Measurements from ENCODE around the gene P2RY6. TPM values are rescaled to one million over a fixed set of nuclear protein-coding genes. Genes with fewer than 3 reads are reported as not detected.

Gene P2RY6
- total RNA-seq, 1 experiment from 2014 or later: not detected

- H2AFZ ChIP-seq (ENCODE audit: low read length): no peak overlapping the region
- H3K56ac ChIP-seq (ENCODE audit: insufficient read length, low read depth, low read length): no peak overlapping the region
- DNase-seq: no peak
- no peak overlapping the region for H4K8ac ChIP-seq (replicated peaks; ENCODE audit: insufficient read length, low read depth, low read length)
- no peak overlapping the region for H3K27ac ChIP-seq (ENCODE audit: insufficient read length, low read depth, low read length)
- no peak overlapping the region for H3K9ac ChIP-seq (ENCODE audit: extremely low read depth, insufficient read length, low read length)
- H3K14ac ChIP-seq (ENCODE audit: insufficient read depth, low read length): no peak overlapping the region
- no peak overlapping the region for H3K18ac ChIP-seq (ENCODE audit: insufficient read length, low read depth, low read length)
- no peaks in the 10 kb centered on the region for H3K9me3 ChIP-seq (ENCODE audit: control insufficient read depth, low read depth, low read length)
- H3K23ac ChIP-seq (ENCODE audit: insufficient read length, low read depth, low read length): no peak overlapping the region
- Mint-ChIP-seq H3K4me3 (peak overlapping the region in 1 of 2 experiments; percentile 41; a peak in 1 of 5 replicates), H3K9me3 (no peaks in the 10 kb centered on the region), H3K27ac (no peak overlapping the region), H3K36me3 (ENCODE audit: insufficient read depth in 1 of 3, low read depth in 3 of 3) (no peaks in the 10 kb centered on the region), H3K4me1 (peaks cover 9 to 21% of the 10 kb centered on the region in 2 experiments), H3K27me3 (ENCODE audit: low read depth) (peaks cover 60% of the 10 kb centered on the region)
- H2BK20ac ChIP-seq (ENCODE audit: low read depth, low read length, poor library complexity, severe bottlenecking): no peak overlapping the region
- H2BK12ac ChIP-seq (ENCODE audit: insufficient read length, low read depth, low read length): no peak overlapping the region
- no peaks in the 10 kb centered on the region; the same call in 1 of the 2 replicates for H3K27me3 ChIP-seq (ENCODE audit: insufficient read depth, low read length)
- H3K4me2 ChIP-seq (ENCODE audit: insufficient read depth, insufficient read length, low read length): no peak overlapping the region
- TF ChIP-seq, protein P1, sequence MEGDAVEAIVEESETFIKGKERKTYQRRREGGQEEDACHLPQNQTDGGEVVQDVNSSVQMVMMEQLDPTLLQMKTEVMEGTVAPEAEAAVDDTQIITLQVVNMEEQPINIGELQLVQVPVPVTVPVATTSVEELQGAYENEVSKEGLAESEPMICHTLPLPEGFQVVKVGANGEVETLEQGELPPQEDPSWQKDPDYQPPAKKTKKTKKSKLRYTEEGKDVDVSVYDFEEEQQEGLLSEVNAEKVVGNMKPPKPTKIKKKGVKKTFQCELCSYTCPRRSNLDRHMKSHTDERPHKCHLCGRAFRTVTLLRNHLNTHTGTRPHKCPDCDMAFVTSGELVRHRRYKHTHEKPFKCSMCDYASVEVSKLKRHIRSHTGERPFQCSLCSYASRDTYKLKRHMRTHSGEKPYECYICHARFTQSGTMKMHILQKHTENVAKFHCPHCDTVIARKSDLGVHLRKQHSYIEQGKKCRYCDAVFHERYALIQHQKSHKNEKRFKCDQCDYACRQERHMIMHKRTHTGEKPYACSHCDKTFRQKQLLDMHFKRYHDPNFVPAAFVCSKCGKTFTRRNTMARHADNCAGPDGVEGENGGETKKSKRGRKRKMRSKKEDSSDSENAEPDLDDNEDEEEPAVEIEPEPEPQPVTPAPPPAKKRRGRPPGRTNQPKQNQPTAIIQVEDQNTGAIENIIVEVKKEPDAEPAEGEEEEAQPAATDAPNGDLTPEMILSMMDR (conservative IDR thresholded peaks at IDR 0.05): no peak
- H2BK5ac ChIP-seq (ENCODE audit: insufficient read length, low read length): no peak overlapping the region
- no peak overlapping the region for H4K91ac ChIP-seq (ENCODE audit: insufficient read length, low read depth, low read length)
- no peaks in the 10 kb centered on the region for H4K20me1 ChIP-seq (ENCODE audit: control insufficient read depth, insufficient read depth, insufficient read length)
- H2AK5ac ChIP-seq (ENCODE audit: insufficient read length, low read length): no peak overlapping the region
- H3K4ac ChIP-seq (ENCODE audit: low read depth, low read length): no peak overlapping the region
- no peaks in the 10 kb centered on the region for H3K79me2 ChIP-seq (ENCODE audit: insufficient read depth, low read length)
- H2BK15ac ChIP-seq (ENCODE audit: low read depth, low read length): no peak overlapping the region
- H3T11ph ChIP-seq (ENCODE audit: low read length): no peak overlapping the region
- H3K23me2 ChIP-seq (ENCODE audit: insufficient read length, low read depth, low read length, poor library complexity, severe bottlenecking): no peaks in the 10 kb centered on the region
- H2BK120ac ChIP-seq (ENCODE audit: low read depth, low read length, poor library complexity, severe bottlenecking): no peak overlapping the region
- no peak overlapping the region for H4K5ac ChIP-seq (ENCODE audit: insufficient read length, low read depth, low read length)
- no peaks in the 10 kb centered on the region for H3K4me1 ChIP-seq (ENCODE audit: insufficient read depth, low read length)
- no peaks in the 10 kb centered on the region for H3K79me1 ChIP-seq (ENCODE audit: insufficient read depth, low read depth, low read length, poor library complexity, severe bottlenecking)
These were observed 22.5 kb downstream of the P2RY6 start for GRCh38 chr11:73294604-73295003.

All from H9 (cell line).